ENCODE measurements around the gene GMDS.

GRCh38 chr6:2222275-2222842 is 23.0 kb downstream of the GMDS start:
- TF ChIP-seq CTCF (IDR thresholded peaks at IDR 0.05) (no peak), POLR2A (IDR thresholded peaks at IDR 0.05) (no peak)
